Activated T-helper 2 cell treated with anti-CD3 and anti-CD28 coated beads, Interferon-gamma antibody, Interleukin-2, Interleukin-4, amounts not matched to agents 10 μg/mL and 5 μg/mL and 100 μg/mL, durations not matched to agents 14 hours and 24 hours and 36 hours (primary cell): ENCODE measurements around the gene PHAX. TPM values are rescaled to one million over a fixed set of nuclear protein-coding genes. Genes with fewer than 3 reads are reported as not detected.
"Not testable (repeated sequence)": the region's sequence is repeated elsewhere in the genome, so short reads cannot be mapped to it uniquely, and the experiment has no call there.

Experiments
- DNase-seq: peaks from one replicate; pipeline ENCODE4 v3.0.0; 2021; ENCODE audit warnings: low spot score
- H3K27ac Mint-ChIP-seq: one replicate; pipeline ENCODE4 v1.8.0; 2021; ENCODE audit warnings: mixed read lengths
- H3K27me3 Mint-ChIP-seq: one replicate; pipeline ENCODE4 v1.8.0; 2021; ENCODE audit warnings: low read depth, mixed read lengths
- H3K36me3 Mint-ChIP-seq: one replicate; pipeline ENCODE4 v1.8.0; 2021; ENCODE audit warnings: low read depth, mixed read lengths
- H3K4me1 Mint-ChIP-seq: one replicate; pipeline ENCODE4 v1.8.0; 2021; ENCODE audit warnings: low read depth, mixed read lengths
- H3K4me3 Mint-ChIP-seq: one replicate; pipeline ENCODE4 v1.8.0; 2021; ENCODE audit warnings: low read depth, mild to moderate bottlenecking, moderate library complexity, mixed read lengths
- H3K9me3 Mint-ChIP-seq: one replicate; pipeline ENCODE4 v1.8.0; 2021; ENCODE audit warnings: mixed read lengths
- intact Hi-C: fragments of 100-400 bp; cut with micrococcal nuclease; formaldehyde crosslinking; loops from one replicate; pipeline ENCODE4 v1.15.1; 2023
- total RNA-seq: library from RNA; stranded (reverse); gene quantifications from 2 replicates; pipeline ENCODE4 v1.2.3, GENCODE V29; 2022

Gene PHAX
- total RNA-seq, 1 donor from 2014 or later: 45.3 TPM

- H3K36me3 Mint-ChIP-seq, H3K9me3 Mint-ChIP-seq, H3K4me3 Mint-ChIP-seq, H3K4me1 Mint-ChIP-seq, intact Hi-C loops, DNase-seq, H3K27ac Mint-ChIP-seq: not testable (repeated sequence)
- peaks cover 17% of the 10 kb centered on the region for H3K27me3 Mint-ChIP-seq
Observed at GRCh38 chr5:126649057-126649456, 48.3 kb downstream of the PHAX start.

- H3K36me3 Mint-ChIP-seq, H3K27ac Mint-ChIP-seq, H3K4me1 Mint-ChIP-seq, DNase-seq, H3K9me3 Mint-ChIP-seq, intact Hi-C loops, H3K4me3 Mint-ChIP-seq: not testable (repeated sequence)
- peaks cover 17% of the 10 kb centered on the region for H3K27me3 Mint-ChIP-seq
Observed at GRCh38 chr5:126649709-126650108, 49.0 kb downstream of the PHAX start.

GRCh38 chr5:126650463-126650862, 49.7 kb downstream of the PHAX start:
- no peaks in the 10 kb centered on the region for H3K36me3 Mint-ChIP-seq
- H3K4me3 Mint-ChIP-seq: no peak overlapping the region
- no peak overlapping the region for H3K27ac Mint-ChIP-seq
- intact Hi-C loops: no loop called here
- H3K4me1 Mint-ChIP-seq: no peaks in the 10 kb centered on the region
- no peak for DNase-seq
- H3K9me3 Mint-ChIP-seq: peaks cover 2% of the 10 kb centered on the region
- H3K27me3 Mint-ChIP-seq: peaks cover 20% of the 10 kb centered on the region

- Mint-ChIP-seq H3K36me3 (no peaks in the 10 kb centered on the region), H3K27me3 (peaks cover 19% of the 10 kb centered on the region), H3K4me1 (no peaks in the 10 kb centered on the region), H3K4me3 (no peak overlapping the region), H3K27ac (no peak overlapping the region), H3K9me3 (no peaks in the 10 kb centered on the region)
- no peak for DNase-seq
- intact Hi-C loops: no loop called here
Observed at GRCh38 chr5:126651013-126651577, 50.3 kb downstream of the PHAX start.

- DNase-seq: no peak
- peaks cover 6% of the 10 kb centered on the region for H3K4me1 Mint-ChIP-seq
- no peaks in the 10 kb centered on the region for H3K9me3 Mint-ChIP-seq
- intact Hi-C loops: loop anchor here (1.0 to 2.0 kb wide), 2 partner anchors 657 to 836 kb away; no protein-coding TSS in a partner anchor
- H3K4me3 Mint-ChIP-seq: no peak overlapping the region
- H3K36me3 Mint-ChIP-seq: no peaks in the 10 kb centered on the region
- H3K27ac Mint-ChIP-seq: no peak overlapping the region
- H3K27me3 Mint-ChIP-seq: peaks cover 12% of the 10 kb centered on the region
Observed at GRCh38 chr5:126656401-126657007, 55.8 kb downstream of the PHAX start.

- no peak for DNase-seq
- Mint-ChIP-seq H3K9me3 (no peaks in the 10 kb centered on the region), H3K4me1 (peaks cover 6% of the 10 kb centered on the region), H3K27ac (no peak overlapping the region), H3K36me3 (no peaks in the 10 kb centered on the region), H3K27me3 (peaks cover 7% of the 10 kb centered on the region), H3K4me3 (no peak overlapping the region)
- intact Hi-C loops: no loop called here
Observed at GRCh38 chr5:126658561-126658960, 57.8 kb downstream of the PHAX start.

- H3K4me3 Mint-ChIP-seq: no peak overlapping the region
- H3K27me3 Mint-ChIP-seq: peaks cover 7% of the 10 kb centered on the region
Observed at GRCh38 chr5:126659805-126660482, 59.2 kb downstream of the PHAX start.

GRCh38 chr5:126664586-126664985, 63.8 kb downstream of the PHAX start:
- Mint-ChIP-seq H3K27me3 (peaks cover 4% of the 10 kb centered on the region), H3K36me3 (no peaks in the 10 kb centered on the region), H3K4me3 (no peak overlapping the region), H3K4me1 (peaks cover 6% of the 10 kb centered on the region), H3K27ac (no peak overlapping the region), H3K9me3 (no peaks in the 10 kb centered on the region)
- DNase-seq: no peak
- intact Hi-C loops: no loop called here

More at GRCh38 chr5:126659805-126660482, 59.2 kb downstream of the PHAX start:
- Mint-ChIP-seq H3K27ac (no peak overlapping the region), H3K9me3 (no peaks in the 10 kb centered on the region), H3K36me3 (no peaks in the 10 kb centered on the region), H3K4me1 (peaks cover 6% of the 10 kb centered on the region)
- no peak for DNase-seq
- intact Hi-C loops: no loop called here

GRCh38 chr5:126670109-126670508, 69.4 kb downstream of the PHAX start:
- H3K4me1 Mint-ChIP-seq, H3K36me3 Mint-ChIP-seq, H3K9me3 Mint-ChIP-seq, H3K27ac Mint-ChIP-seq, DNase-seq, intact Hi-C loops, H3K4me3 Mint-ChIP-seq, H3K27me3 Mint-ChIP-seq: not testable (repeated sequence)

GRCh38 chr5:126671681-126672080, 70.9 kb downstream of the PHAX start:
- intact Hi-C loops, H3K4me1 Mint-ChIP-seq, H3K9me3 Mint-ChIP-seq, DNase-seq, H3K36me3 Mint-ChIP-seq, H3K27me3 Mint-ChIP-seq, H3K27ac Mint-ChIP-seq, H3K4me3 Mint-ChIP-seq: not testable (repeated sequence)

- Mint-ChIP-seq H3K36me3 (no peaks in the 10 kb centered on the region), H3K4me3 (no peak overlapping the region), H3K27ac (no peak overlapping the region), H3K4me1 (peaks cover 5% of the 10 kb centered on the region), H3K9me3 (peaks cover 7% of the 10 kb centered on the region), H3K27me3 (no peaks in the 10 kb centered on the region)
- intact Hi-C loops: no loop called here
- no peak for DNase-seq
Observed at GRCh38 chr5:126673477-126673876, 72.7 kb downstream of the PHAX start.

- Mint-ChIP-seq H3K36me3 (no peaks in the 10 kb centered on the region), H3K9me3 (peaks cover 7% of the 10 kb centered on the region), H3K4me3 (no peak overlapping the region), H3K27ac (no peak overlapping the region), H3K4me1 (peaks cover 8% of the 10 kb centered on the region), H3K27me3 (no peaks in the 10 kb centered on the region)
- DNase-seq: no peak
- intact Hi-C loops: no loop called here
Observed at GRCh38 chr5:126674145-126674544, 73.4 kb downstream of the PHAX start.

GRCh38 chr5:126675338-126675737, 74.6 kb downstream of the PHAX start:
- H3K36me3 Mint-ChIP-seq: no peaks in the 10 kb centered on the region
- H3K9me3 Mint-ChIP-seq: peaks cover 7% of the 10 kb centered on the region
- H3K4me1 Mint-ChIP-seq: peaks cover 17% of the 10 kb centered on the region
- H3K27me3 Mint-ChIP-seq: no peaks in the 10 kb centered on the region
- DNase-seq: no peak
- H3K27ac Mint-ChIP-seq: no peak overlapping the region
- no peak overlapping the region for H3K4me3 Mint-ChIP-seq
- intact Hi-C loops: loop anchor here (5.0 kb wide), 1 partner anchor 357 kb away; the partner anchor contains the start of gene MARCHF3
